Common myeloid progenitor, CD34-positive (primary cell): ENCODE data around the gene GZMB.
A peak's percentile ranks its signal among the peaks of the same experiment; 100 is the strongest.
"Not testable (repeated sequence)": the region's sequence is repeated elsewhere in the genome, so short reads cannot be mapped to it uniquely, and the experiment has no call there.

Source experiments
- CTCF ChIA-PET: fragments of 350-600 bp; sonication (Branson Sonifier 250); formaldehyde crosslinking; loops from one replicate; lab custom pipeline; 2021; ENCODE audit warnings: antibody characterized with exemption; lab: Charles Lee
- POLR2A ChIA-PET: fragments of 350-600 bp; sonication (Branson Sonifier 250); formaldehyde crosslinking; loops from one replicate; lab custom pipeline; 2021; ENCODE audit warnings: antibody characterized with exemption; lab: Charles Lee
- DNase-seq, 3 donors: peaks; one replicate each; pipeline versions ENCODE4 v3.0.0 to v3.0.0-alpha.2; 2013
- H3K27ac ChIP-seq, 2 experiments: 1 replicate in 1 of 2; 2 replicates in 1 of 2; pipeline ENCODE4 v1.7.0; 2013; ENCODE audit warnings: inconsistent platforms in 2 of 2, low read length in 2 of 2, mild to moderate bottlenecking in 2 of 2, low read depth in 1 of 2, moderate library complexity in 1 of 2; ENCODE audit not compliant: severe bottlenecking in 2 of 2, insufficient read depth in 1 of 2, poor library complexity in 1 of 2
- H3K27me3 ChIP-seq, 5 experiments: replicated peaks in 2 of 5; 1 replicate in 3 of 5; 2 replicates in 2 of 5; pipeline versions ENCODE4 v1.6.1 to v1.7.0; 2013; ENCODE audit warnings: low read length in 4 of 5, mild to moderate bottlenecking in 2 of 5, moderate library complexity in 2 of 5, inconsistent platforms in 1 of 5; ENCODE audit not compliant: insufficient read depth in 5 of 5, control insufficient read depth in 4 of 5
- H3K36me3 ChIP-seq, 4 experiments: 1 replicate in 2 of 4; 2 replicates in 2 of 4; pipeline versions ENCODE4 v1.6.1 to v1.7.0; 2013; ENCODE audit warnings: low read length in 3 of 4, control low read depth in 1 of 4, mild to moderate bottlenecking in 1 of 4; ENCODE audit not compliant: control insufficient read depth in 4 of 4, insufficient read depth in 4 of 4
- H3K4me1 ChIP-seq, 4 experiments: 1 replicate in 3 of 4; 2 replicates in 1 of 4; pipeline versions ENCODE4 v1.6.1 to v1.7.1; 2013; ENCODE audit warnings: low read length in 3 of 4, mild to moderate bottlenecking in 3 of 4, control low read depth in 1 of 4, inconsistent platforms in 1 of 4, moderate library complexity in 1 of 4; ENCODE audit not compliant: control insufficient read depth in 4 of 4, insufficient read depth in 4 of 4; ENCODE audit errors: control extremely low read depth in 1 of 4
- H3K4me3 ChIP-seq, 7 experiments: 1 replicate in 4 of 7; 2 replicates in 3 of 7; pipeline versions ENCODE4 v1.5.1 to v1.7.0; 2013; ENCODE audit warnings: mild to moderate bottlenecking in 7 of 7, low read length in 6 of 7, moderate library complexity in 6 of 7, inconsistent platforms in 2 of 7, low read depth in 2 of 7, control low read depth in 1 of 7; ENCODE audit not compliant: insufficient read depth in 4 of 7, control insufficient read depth in 1 of 7; ENCODE audit errors: extremely low read depth in 1 of 7
- H3K9me3 ChIP-seq, 5 experiments: 1 replicate in 4 of 5; 2 replicates in 1 of 5; pipeline versions ENCODE4 v1.6.1 to v1.7.1; 2013; ENCODE audit warnings: low read length in 4 of 5, mild to moderate bottlenecking in 2 of 5, inconsistent platforms in 1 of 5, low read depth in 1 of 5, moderate library complexity in 1 of 5; ENCODE audit not compliant: control insufficient read depth in 4 of 5, insufficient read depth in 2 of 5; ENCODE audit errors: control extremely low read depth in 1 of 5
- WGBS: methylation state at CpG from one replicate; pipeline ENCODE4 v1.1.5; 2013; ENCODE audit not compliant: insufficient coverage; 5-methylcytosine and 5-hydroxymethylcytosine counted together

Gene GZMB

DNA sequence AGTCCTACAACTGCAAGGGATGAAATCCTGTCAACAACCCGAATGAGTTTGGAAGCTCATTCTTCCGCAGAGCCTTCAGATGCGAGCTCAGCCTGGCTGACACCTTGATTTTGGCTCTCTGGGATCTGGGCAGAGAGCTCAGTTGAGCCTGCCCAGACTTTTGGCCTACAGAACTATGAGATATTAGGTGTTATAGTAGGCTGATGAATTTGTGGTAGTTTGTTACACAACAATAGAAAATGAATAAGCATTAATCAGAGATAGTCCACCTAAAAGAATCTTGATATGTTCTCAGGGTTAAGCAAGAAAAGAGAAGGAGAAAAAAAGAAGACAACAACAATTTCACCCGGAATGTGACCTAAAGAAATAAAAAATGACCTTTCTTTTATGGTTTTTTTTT lies 30.4 kb upstream of the GZMB start:
- Histone ChIP-seq H3K4me1 (peaks cover 20 to 68% (median 44%) of the 10 kb centered on the region in 4 experiments), H3K27ac (no peak overlapping the region), H3K36me3 (no peaks in the 10 kb centered on the region), H3K4me3 (no peak overlapping the region), H3K9me3 (no peaks in the 10 kb centered on the region), H3K27me3 (no peaks in the 10 kb centered on the region)
- ChIA-PET CTCF (interaction anchor here (1.1 kb wide), 1 partner anchor 21 kb away, joined by 3 read pairs; no protein-coding TSS in a partner anchor), POLR2A (no interaction called here)
- DNase-seq, result no peak
- WGBS, result 67% methylated on average over 1 of the region's 4 CpGs

DNA sequence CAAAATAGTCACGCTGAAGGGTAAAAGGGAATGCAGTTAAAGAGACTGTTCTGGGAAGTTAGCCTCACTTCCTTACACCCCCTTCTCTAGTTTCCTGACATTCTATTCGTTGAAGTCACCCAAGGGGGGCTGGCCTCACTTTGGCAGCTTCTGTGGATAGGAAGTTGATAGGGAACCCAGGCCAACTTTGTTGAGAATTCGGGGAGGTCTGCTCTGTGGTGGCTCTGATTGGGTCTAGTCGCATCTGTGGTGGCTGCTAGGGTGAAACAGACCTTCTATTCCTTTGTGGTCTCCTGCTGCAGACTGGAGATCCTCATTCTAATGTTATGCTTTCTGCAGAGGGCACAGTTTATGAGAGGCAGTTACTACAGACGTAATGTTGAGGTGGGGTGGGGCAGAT lies 28.8 kb upstream of the GZMB start:
- Histone ChIP-seq H3K27ac (no peak overlapping the region), H3K4me3 (peak overlapping the region in 4 of 7 experiments; percentile 33 to 52 (median 40)), H3K9me3 (no peaks in the 10 kb centered on the region), H3K27me3 (no peaks in the 10 kb centered on the region), H3K36me3 (no peaks in the 10 kb centered on the region), H3K4me1 (peaks cover 20 to 69% (median 44%) of the 10 kb centered on the region in 4 experiments)
- peak; percentile 47 to 91 (median 89) for DNase-seq
- CTCF ChIA-PET, result interaction anchor here (0.8 to 2.7 kb wide), 3 partner anchors 11 to 57 kb away, joined by 3 to 13 read pairs (median 6); no protein-coding TSS in a partner anchor
- 0% methylated on average over 1 of the region's 5 CpGs for WGBS
- POLR2A ChIA-PET, result no interaction called here

DNA sequence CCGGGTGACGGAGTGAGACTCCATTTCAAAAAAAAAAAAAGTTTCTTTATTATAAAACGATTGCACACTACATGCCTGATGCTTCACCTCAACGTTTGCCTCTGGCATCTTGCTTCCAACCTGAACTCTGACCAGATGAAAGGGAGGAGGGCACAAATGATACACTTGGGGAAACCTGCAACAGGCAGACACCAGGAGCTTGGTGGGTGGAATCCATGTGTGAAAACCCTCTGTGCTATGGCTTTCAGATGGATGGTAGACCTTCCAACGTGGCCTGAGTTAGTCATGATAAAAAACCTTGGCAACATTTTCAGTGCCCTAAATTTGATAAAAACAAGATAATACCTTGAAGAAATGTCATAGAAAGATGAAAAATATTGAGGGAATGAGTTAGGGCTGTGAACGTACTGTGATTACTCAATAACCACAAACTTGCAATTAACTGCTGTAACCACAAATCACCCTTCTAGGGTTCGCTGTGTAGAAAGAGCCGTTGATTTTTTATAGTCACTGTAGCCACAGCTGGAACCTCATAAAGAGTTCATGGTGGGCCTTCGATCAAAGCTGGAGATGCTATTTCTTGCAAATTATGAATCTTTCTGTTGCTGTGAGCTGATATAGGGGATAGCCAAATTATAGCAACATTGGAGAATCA lies 26.1 kb upstream of the GZMB start:
- CTCF ChIA-PET, result no interaction called here

DNA sequence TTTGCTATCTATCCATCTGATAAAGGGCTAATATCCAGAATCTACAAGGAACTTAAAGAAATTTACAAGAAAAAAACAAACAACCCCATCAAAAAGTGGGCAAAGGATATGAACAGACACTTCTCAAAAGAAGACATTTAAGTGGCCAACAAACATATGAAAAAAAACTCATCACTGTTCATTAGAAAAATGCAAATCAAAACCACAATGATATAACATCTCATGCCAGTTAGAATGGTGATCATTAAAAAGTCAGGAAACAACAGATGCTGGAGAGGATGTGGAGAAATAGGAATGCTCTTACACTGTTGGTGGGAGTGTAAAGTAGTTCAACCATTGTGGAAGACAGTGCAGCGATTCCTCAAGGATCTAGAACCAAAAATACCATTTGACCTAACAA lies 14.4 kb upstream of the GZMB start:
- POLR2A ChIA-PET, DNase-seq, CTCF ChIA-PET: not testable (repeated sequence)

More for the DNA sequence above, 26.1 kb upstream of the GZMB start:
- Histone ChIP-seq H3K4me1 (peaks cover 17 to 57% (median 34%) of the 10 kb centered on the region in 4 experiments), H3K4me3 (no peak overlapping the region), H3K27ac (no peak overlapping the region), H3K9me3 (no peaks in the 10 kb centered on the region), H3K27me3 (no peaks in the 10 kb centered on the region), H3K36me3 (no peaks in the 10 kb centered on the region)
- DNase-seq, result peak; percentile 30 to 83 (median 80)
- POLR2A ChIA-PET, result no interaction called here
- 50% methylated on average over 2 of the region's 9 CpGs for WGBS

DNA sequence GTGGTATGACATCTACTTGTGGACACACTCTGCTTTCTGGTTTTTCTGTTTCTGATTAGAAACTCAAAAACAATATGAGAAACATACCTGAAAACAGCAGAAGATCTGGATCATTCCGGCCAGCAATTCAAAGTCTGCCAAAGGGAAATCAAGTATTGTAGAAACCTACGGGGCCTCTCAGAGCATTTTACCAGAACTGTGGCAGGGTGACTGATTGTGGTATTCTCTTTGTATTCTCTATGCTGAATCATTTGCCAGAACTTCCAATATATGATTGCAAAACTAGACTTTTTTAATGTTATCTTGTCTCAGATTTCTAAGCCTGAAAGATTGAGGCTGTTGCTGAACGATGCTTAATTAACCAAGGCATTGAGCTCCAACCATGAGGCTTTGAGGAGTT lies 5.9 kb upstream of the GZMB start:
- Histone ChIP-seq H3K4me3 (no peak overlapping the region), H3K27ac (no peak overlapping the region), H3K27me3 (no peaks in the 10 kb centered on the region), H3K9me3 (no peaks in the 10 kb centered on the region), H3K36me3 (no peaks in the 10 kb centered on the region), H3K4me1 (no peaks in the 10 kb centered on the region)
- ChIA-PET POLR2A (no interaction called here), CTCF (no interaction called here)
- no peak for DNase-seq
- 75% methylated on average over 2 of the region's 3 CpGs for WGBS

More for the DNA sequence above, 14.4 kb upstream of the GZMB start:
- not testable (repeated sequence) for H3K4me1 ChIP-seq, H3K4me3 ChIP-seq, H3K27ac ChIP-seq, H3K36me3 ChIP-seq, H3K27me3 ChIP-seq, H3K9me3 ChIP-seq
- no CpG with 5 or more reads among the region's 1 CpG for WGBS

DNA sequence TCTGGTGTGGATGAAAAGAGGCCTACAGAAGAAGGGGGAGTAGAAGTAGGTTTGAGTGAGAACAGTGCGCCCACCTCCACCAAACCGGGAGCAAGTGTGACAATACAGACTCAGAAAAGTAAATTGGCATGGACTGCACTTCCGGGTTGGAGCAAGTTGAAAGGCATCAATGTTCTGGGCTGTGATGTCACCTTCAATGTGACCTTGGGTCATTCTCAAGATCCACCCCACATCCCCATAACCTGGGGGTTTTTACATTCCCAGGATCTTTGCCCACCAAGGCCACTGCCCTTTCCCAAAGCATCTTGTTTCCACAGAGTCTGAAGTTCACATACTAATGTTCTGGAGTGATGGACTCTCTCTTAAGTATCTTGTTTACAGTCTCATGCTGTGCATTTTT lies 5.3 kb upstream of the GZMB start:
- ChIA-PET CTCF (no interaction called here), POLR2A (no interaction called here)
- no peaks in the 10 kb centered on the region for H3K9me3 ChIP-seq
- H3K4me3 ChIP-seq, result no peak overlapping the region
- H3K4me1 ChIP-seq, result no peaks in the 10 kb centered on the region
- no peaks in the 10 kb centered on the region for H3K36me3 ChIP-seq
- no peak for DNase-seq
- WGBS, result 90% methylated on average over 2 of the region's 3 CpGs
- no peaks in the 10 kb centered on the region for H3K27me3 ChIP-seq
- no peak overlapping the region for H3K27ac ChIP-seq

DNA sequence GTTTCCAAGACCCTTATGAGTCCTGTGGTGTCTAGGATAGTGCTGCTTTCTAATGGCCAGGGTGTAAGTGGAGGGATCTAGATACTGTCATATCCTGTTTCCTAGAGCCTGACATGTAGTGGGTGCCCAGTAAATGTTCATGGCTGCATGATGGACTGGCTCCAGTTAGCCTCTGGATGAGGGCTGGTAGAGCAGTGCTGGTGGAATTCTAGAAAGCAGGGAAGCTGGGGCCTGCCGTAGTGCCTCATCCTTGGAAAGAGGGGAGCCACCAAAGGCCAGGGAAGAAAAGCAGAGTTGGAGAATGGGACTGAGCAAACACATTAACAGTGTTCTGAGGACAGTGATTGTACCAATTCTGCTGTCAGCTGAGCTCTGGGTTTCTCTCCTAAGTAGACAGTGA lies 637 bp downstream of the GZMB start:
- no peak overlapping the region for H3K27ac ChIP-seq
- DNase-seq, result no peak
- ChIA-PET CTCF (no interaction called here), POLR2A (no interaction called here)
- H3K4me3 ChIP-seq, result no peak overlapping the region
- no peaks in the 10 kb centered on the region for H3K36me3 ChIP-seq
- WGBS, result 91% methylated on average over 1 of the region's 1 CpG
- no peaks in the 10 kb centered on the region for H3K4me1 ChIP-seq
- H3K9me3 ChIP-seq, result no peaks in the 10 kb centered on the region
- H3K27me3 ChIP-seq, result no peaks in the 10 kb centered on the region
